Tibial nerve (tissue), 4 donors: Measurements from ENCODE around the gene CHI3L1.

ENCODE experiments used
- CTCF ChIP-seq, 5 experiments: fragments of 200-600 bp in 3 of 5; fragments of 450-650 bp in 2 of 5; sonication (generic) in 3 of 5; IDR thresholded peaks; one replicate each; pipeline ENCODE4 v1.5.1; 2016 to 2019; ENCODE audit warnings: antibody characterized with exemption in 5 of 5, mild to moderate bottlenecking in 3 of 5, moderate library complexity in 2 of 5
- EP300 ChIP-seq, 2 donors: sonication (generic); formaldehyde crosslinking; IDR thresholded peaks; one replicate each; pipeline ENCODE4 v1.6.1; 2017; ENCODE audit warnings: antibody characterized with exemption in 2 of 2, mild to moderate bottlenecking in 1 of 2
- POLR2A ChIP-seq, 2 donors: fragments of 450-650 bp; IDR thresholded peaks; one replicate each; pipeline ENCODE4 v1.6.1; 2017; ENCODE audit warnings: antibody characterized with exemption in 2 of 2, mild to moderate bottlenecking in 2 of 2, moderate library complexity in 2 of 2

GRCh38 chr1:203183828-203184227 is 2.7 kb downstream of the CHI3L1 start:
- TF ChIP-seq CTCF (IDR thresholded peaks at IDR 0.05) (no peak), EP300 (IDR thresholded peaks at IDR 0.05) (no peak), POLR2A (IDR thresholded peaks at IDR 0.05) (no peak)
